ENCODE results near the gene ANKRD63. TPM values are rescaled to one million over a fixed set of nuclear protein-coding genes. Genes with fewer than 3 reads are reported as not detected.

ANKRD63 gene
- total RNA-seq, 1 experiment from 2014 or later = 0.46 TPM

DNA sequence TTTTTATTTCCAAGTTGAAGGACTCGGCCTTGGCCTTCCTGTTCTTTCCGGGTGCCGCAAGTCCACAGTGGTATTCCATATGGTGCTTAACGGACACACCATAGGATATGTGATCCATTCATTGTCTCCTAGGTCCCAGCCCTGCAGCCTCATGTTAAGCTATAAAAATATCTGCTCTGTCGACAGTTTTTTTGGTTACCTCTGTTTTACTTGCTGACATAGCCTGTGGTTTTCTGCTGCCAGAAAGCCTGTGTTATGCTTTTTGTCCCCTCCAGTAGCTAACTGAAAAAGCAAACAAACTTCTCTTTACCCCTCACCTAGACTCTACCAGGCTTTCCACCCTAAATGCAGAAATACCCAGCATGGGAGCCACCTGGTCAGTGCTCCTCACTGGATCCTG, 45.9 kb upstream of the ANKRD63 start:
- Histone ChIP-seq H3K23me2 (ENCODE audit: insufficient read length, low read depth, low read length, poor library complexity, severe bottlenecking) (peaks cover 5% of the 10 kb centered on the region), H2BK15ac (ENCODE audit: low read depth, low read length) (no peak overlapping the region), H3K56ac (ENCODE audit: insufficient read length, low read depth, low read length) (no peak overlapping the region), H4K20me1 (ENCODE audit: control insufficient read depth, insufficient read depth, insufficient read length) (no peaks in the 10 kb centered on the region), H4K91ac (ENCODE audit: insufficient read length, low read depth, low read length) (no peak overlapping the region), H2AK5ac (ENCODE audit: insufficient read length, low read length) (no peak overlapping the region), H3K4ac (ENCODE audit: low read depth, low read length) (no peak overlapping the region), H3K9ac (ENCODE audit: extremely low read depth, insufficient read length, low read length) (no peak overlapping the region), H3K27ac (ENCODE audit: insufficient read length, low read depth, low read length) (no peak overlapping the region), H3K4me1 (ENCODE audit: insufficient read depth, low read length) (peaks cover 25% of the 10 kb centered on the region; the same call in 1 of the 2 replicates), H3K4me2 (ENCODE audit: insufficient read depth, insufficient read length, low read length) (no peak overlapping the region), H3K9me3 (ENCODE audit: control insufficient read depth, low read depth, low read length) (no peaks in the 10 kb centered on the region), H3T11ph (ENCODE audit: low read length) (no peak overlapping the region), H2BK5ac (ENCODE audit: insufficient read length, low read length) (no peak overlapping the region), H3K27me3 (ENCODE audit: insufficient read depth, low read length) (no peaks in the 10 kb centered on the region), H3K18ac (ENCODE audit: insufficient read length, low read depth, low read length) (no peak overlapping the region), H2BK20ac (ENCODE audit: low read depth, low read length, poor library complexity, severe bottlenecking) (no peak overlapping the region), H2AFZ (ENCODE audit: low read length) (no peak overlapping the region), H2BK12ac (ENCODE audit: insufficient read length, low read depth, low read length) (no peak overlapping the region), H3K23ac (ENCODE audit: insufficient read length, low read depth, low read length) (no peak overlapping the region), H3K79me1 (ENCODE audit: insufficient read depth, low read depth, low read length, poor library complexity, severe bottlenecking) (no peaks in the 10 kb centered on the region), H3K79me2 (ENCODE audit: insufficient read depth, low read length) (no peaks in the 10 kb centered on the region), H2BK120ac (ENCODE audit: low read depth, low read length, poor library complexity, severe bottlenecking) (no peak overlapping the region), H4K5ac (ENCODE audit: insufficient read length, low read depth, low read length) (no peak overlapping the region), H4K8ac (replicated peaks; ENCODE audit: insufficient read length, low read depth, low read length) (no peak overlapping the region), H3K14ac (ENCODE audit: insufficient read depth, low read length) (no peak overlapping the region)
- TF ChIP-seq, protein P1, sequence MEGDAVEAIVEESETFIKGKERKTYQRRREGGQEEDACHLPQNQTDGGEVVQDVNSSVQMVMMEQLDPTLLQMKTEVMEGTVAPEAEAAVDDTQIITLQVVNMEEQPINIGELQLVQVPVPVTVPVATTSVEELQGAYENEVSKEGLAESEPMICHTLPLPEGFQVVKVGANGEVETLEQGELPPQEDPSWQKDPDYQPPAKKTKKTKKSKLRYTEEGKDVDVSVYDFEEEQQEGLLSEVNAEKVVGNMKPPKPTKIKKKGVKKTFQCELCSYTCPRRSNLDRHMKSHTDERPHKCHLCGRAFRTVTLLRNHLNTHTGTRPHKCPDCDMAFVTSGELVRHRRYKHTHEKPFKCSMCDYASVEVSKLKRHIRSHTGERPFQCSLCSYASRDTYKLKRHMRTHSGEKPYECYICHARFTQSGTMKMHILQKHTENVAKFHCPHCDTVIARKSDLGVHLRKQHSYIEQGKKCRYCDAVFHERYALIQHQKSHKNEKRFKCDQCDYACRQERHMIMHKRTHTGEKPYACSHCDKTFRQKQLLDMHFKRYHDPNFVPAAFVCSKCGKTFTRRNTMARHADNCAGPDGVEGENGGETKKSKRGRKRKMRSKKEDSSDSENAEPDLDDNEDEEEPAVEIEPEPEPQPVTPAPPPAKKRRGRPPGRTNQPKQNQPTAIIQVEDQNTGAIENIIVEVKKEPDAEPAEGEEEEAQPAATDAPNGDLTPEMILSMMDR (conservative IDR thresholded peaks at IDR 0.05) = no peak
- H3K27me3 Mint-ChIP-seq (ENCODE audit: low read depth) = peaks cover 16% of the 10 kb centered on the region
- H3K4me3 Mint-ChIP-seq = peak overlapping the region in 1 of 2 experiments; percentile 36; a peak in 1 of 5 replicates
- peaks cover 57% of the 10 kb centered on the region in 2 experiments for H3K4me1 Mint-ChIP-seq
- WGBS (ENCODE audit: extremely low coverage, insufficient read length, low lambda C conversion rate) = no CpG with 5 or more reads among the region's 5 CpGs
- peaks cover 0 to 6% of the 10 kb centered on the region in 2 experiments; a peak in 1 of 5 replicates for H3K9me3 Mint-ChIP-seq
- DNase-seq = no peak
- H3K27ac Mint-ChIP-seq = peak overlapping the region in 2 of 3 experiments; percentile 16 to 46; a peak in 2 of 7 replicates
- H3K36me3 Mint-ChIP-seq (ENCODE audit: insufficient read depth in 1 of 3, low read depth in 3 of 3) = peaks cover 4 to 28% (median 13%) of the 10 kb centered on the region in 3 experiments; a peak in 6 of 7 replicates
